ENCODE measurements around the gene PCDHGB1.
"Not testable (repeated sequence)": the region's sequence is repeated elsewhere in the genome, so short reads cannot be mapped to it uniquely, and the experiment has no call there.

The PCDHGB1 gene

DNA sequence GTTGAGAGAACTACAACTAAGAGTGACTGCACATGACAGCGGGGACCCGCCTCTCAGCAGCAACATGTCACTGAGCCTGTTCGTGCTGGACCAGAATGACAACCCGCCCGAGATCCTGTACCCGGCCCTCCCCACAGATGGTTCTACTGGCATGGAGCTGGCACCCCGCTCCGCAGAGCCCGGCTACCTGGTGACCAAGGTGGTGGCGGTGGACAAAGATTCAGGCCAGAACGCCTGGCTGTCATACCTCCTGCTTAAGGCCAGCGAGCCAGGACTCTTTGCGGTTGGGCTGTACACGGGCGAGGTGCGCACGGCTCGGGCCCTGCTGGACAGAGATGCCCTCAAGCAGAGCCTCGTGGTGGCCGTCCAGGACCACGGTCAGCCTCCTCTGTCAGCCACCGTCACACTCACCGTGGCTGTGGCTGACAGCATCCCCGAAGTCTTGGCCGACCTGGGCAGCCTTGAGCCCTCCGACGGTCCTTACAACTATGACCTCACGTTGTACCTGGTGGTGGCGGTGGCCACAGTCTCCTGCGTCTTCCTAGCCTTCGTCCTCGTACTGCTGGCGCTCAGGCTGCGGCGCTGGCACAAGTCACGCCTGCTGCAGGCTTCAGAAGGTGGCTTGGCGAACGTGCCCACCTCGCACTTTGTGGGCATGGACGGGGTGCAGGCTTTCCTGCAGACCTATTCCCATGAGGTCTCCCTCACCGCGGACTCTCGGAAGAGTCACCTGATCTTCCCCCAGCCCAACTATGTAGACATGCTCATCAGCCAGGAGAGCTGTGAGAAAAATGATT lies 34.8 kb downstream of the PCDHGB1 start:
- no peak for DNase-seq

DNA sequence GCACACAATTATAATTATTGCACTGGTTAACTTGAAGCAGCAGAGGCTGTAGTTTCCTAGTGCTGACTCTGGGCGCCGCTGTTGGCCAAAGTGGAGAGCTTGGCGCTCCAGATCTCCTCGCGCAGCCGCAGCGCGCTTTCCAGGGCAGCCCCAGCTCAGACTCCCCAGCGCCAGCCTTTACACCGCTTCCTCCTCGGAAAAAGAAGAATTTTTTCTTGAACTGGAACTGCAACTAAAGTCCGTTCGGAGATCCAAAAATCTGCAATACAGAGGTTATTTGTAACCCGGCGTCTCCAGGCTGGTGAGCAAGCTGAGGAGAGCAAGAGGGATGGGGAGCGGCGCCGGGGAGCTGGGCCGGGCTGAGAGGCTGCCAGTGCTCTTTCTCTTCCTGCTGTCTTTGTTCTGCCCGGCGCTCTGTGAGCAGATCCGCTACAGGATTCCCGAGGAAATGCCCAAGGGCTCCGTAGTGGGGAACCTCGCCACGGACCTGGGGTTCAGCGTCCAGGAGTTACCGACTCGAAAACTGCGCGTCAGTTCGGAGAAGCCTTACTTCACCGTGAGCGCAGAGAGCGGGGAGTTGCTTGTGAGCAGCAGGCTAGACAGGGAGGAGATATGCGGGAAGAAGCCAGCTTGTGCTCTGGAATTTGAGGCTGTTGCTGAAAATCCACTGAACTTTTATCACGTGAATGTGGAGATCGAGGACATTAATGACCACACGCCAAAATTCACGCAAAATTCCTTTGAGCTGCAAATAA lies 37.8 kb downstream of the PCDHGB1 start, which contains the start of gene PCDHGB4:
Gene PCDHGB4 (plus strand): TSS at position 142 of the 755 bp plus-strand sequence. CDS start 187 bp downstream, at position 329.
- DNase-seq, result not testable (repeated sequence)

DNA sequence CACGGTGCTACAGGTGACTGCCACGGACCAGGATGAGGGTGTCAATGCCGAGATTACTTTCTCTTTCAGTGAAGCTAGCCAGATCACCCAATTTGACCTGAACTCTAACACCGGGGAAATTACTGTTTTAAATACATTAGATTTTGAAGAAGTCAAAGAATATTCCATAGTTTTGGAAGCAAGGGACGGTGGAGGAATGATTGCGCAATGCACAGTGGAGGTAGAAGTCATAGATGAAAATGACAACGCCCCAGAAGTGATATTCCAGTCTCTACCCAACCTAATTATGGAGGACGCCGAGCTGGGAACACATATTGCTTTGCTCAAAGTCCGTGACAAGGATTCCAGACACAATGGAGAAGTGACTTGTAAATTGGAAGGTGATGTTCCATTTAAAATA lies 38.8 kb downstream of the PCDHGB1 start:
- DNase-seq, result no peak

DNA sequence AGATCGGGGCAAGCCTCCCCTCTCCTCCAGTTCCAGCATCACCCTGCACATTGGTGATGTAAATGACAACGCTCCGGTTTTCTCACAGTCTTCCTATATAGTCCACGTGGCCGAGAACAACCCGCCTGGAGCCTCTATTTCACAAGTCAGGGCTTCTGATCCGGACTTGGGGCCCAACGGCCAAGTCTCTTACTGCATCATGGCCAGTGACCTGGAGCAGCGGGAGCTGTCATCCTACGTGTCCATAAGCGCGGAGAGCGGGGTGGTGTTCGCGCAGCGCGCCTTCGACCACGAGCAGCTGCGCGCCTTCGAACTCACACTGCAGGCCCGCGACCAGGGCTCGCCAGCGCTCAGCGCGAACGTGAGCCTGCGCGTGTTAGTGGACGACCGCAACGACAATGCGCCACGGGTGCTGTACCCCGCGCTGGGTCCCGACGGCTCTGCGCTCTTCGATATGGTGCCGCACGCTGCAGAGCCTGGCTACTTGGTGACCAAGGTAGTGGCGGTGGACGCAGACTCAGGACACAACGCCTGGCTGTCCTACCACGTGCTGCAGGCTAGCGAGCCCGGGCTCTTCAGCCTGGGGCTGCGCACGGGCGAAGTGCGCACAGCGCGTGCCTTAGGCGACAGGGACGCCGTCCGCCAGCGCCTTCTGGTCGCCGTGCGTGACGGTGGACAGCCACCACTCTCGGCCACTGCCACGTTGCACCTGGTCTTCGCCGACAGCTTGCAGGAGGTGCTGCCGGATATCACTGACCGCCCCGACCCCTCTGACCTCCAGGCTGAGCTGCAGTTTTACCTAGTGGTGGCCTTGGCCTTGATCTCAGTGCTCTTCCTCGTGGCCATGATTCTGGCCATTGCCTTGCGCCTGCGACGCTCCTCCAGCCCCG lies 39.5 kb downstream of the PCDHGB1 start:
- no peak for DNase-seq

DNA sequence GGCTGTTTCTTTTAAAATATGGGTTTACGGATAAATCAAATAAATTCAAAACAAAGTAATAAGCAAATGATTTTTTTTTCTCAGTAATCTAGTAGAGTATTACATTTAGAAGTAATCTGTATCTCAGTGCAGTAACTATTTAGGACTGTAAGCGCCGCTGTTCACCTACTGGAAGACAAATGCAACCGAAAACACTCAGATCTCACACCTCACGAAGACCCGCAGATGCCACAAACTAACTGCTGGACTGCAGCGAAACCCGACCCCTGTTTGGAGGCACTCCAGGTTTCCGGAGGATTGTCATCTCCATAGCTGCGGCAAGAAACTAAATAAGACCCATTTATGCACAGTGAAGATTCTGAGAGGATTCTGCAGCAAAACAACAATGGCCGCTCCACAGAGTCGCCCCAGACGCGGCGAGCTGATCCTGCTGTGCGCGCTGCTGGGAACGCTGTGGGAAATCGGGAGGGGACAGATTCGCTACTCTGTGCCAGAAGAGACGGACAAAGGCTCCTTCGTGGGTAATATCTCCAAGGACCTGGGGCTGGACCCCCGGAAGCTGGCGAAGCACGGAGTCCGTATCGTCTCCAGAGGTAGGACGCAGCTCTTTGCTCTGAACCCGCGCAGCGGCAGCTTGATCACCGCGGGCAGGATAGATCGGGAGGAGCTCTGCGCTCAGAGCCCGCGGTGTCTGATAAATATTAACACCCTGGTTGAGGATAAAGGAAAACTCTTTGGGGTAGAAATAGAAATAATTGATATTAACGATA lies 42.7 kb downstream of the PCDHGB1 start, which contains the start of gene PCDHGA8:
Gene PCDHGA8 (plus strand): TSS at position 205 of the 770 bp plus-strand sequence. CDS start 181 bp downstream, at position 386.
- no peak for DNase-seq

DNA sequence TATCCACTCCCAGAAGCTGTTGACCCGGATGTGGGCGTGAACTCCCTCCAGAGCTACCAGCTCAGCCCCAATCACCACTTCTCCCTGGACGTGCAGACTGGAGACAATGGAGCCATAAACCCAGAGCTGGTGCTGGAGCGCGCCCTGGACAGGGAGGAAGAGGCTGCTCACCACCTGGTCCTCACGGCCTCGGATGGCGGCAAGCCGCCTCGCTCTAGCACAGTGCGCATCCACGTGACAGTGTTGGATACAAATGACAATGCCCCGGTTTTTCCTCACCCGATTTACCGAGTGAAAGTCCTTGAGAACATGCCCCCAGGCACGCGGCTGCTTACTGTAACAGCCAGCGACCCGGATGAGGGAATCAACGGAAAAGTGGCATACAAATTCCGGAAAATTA lies 43.4 kb downstream of the PCDHGB1 start:
- DNase-seq, result no peak

DNA sequence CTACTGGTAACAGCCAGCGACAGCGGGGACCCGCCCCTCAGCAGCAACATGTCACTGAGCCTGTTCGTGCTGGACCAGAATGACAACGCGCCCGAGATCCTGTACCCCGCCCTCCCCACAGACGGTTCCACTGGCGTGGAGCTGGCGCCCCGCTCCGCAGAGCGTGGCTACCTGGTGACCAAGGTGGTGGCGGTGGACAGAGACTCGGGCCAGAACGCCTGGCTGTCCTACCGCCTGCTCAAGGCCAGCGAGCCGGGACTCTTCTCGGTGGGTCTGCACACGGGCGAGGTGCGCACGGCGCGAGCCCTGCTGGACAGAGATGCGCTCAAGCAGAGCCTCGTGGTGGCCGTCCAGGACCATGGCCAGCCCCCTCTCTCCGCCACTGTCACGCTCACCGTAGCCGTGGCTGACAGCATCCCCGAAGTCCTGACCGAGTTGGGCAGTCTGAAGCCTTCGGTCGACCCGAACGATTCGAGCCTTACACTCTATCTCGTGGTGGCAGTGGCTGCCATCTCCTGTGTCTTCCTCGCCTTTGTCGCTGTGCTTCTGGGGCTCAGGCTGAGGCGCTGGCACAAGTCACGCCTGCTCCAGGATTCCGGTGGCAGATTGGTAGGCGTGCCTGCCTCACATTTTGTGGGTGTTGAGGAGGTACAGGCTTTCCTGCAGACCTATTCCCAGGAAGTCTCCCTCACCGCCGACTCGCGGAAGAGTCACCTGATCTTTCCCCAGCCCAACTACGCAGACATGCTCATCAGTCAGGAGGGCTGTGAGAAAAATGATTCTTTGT lies 44.7 kb downstream of the PCDHGB1 start:
- DNase-seq, result not testable (repeated sequence)

DNA sequence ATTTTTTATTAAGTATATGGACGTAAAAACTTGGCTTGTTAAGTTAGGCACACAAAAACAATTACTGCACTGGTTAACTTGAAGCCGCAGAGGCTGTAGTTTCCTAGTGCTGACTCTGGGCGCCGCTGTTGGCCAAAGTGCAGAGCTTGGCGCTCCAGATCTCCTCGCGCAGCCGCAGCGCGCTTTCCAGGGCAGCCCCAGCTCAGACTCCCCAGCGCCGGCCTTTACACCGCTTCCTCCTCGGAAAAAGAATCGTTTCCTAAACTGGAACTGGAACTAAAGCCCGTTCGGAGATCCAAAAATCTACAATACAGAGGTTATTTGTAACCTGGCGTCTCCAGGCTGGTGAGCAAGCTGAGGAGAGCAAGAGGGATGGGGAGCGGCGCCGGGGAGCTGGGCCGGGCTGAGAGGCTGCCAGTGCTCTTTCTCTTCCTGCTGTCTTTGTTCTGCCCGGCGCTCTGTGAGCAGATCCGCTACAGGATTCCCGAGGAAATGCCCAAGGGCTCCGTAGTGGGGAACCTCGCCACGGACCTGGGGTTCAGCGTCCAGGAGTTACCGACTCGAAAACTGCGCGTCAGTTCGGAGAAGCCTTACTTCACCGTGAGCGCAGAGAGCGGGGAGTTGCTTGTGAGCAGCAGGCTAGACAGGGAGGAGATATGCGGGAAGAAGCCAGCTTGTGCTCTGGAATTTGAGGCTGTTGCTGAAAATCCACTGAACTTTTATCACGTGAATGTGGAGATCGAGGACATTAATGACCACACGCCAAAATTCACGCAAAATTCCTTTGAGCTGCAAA lies 48.1 kb downstream of the PCDHGB1 start, which contains the start of gene PCDHGB5:
Gene PCDHGB5 (plus strand): TSS at position 192 of the 796 bp plus-strand sequence. CDS start 181 bp downstream, at position 373.
- DNase-seq, result not testable (repeated sequence)

DNA sequence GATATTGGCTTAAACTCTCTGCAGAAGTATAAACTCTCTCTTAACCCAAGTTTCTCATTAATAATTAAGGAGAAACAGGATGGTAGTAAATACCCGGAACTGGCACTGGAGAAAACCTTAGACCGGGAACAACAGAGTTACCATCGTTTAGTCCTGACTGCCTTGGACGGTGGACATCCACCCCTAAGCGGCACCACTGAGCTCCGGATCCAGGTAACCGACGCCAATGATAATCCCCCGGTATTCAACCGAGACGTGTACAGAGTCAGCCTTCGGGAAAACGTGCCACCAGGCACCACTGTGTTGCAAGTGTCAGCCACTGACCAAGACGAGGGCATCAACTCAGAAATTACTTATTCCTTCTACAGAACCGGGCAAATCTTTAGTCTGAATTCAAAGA lies 48.7 kb downstream of the PCDHGB1 start:
- no peak for DNase-seq

DNA sequence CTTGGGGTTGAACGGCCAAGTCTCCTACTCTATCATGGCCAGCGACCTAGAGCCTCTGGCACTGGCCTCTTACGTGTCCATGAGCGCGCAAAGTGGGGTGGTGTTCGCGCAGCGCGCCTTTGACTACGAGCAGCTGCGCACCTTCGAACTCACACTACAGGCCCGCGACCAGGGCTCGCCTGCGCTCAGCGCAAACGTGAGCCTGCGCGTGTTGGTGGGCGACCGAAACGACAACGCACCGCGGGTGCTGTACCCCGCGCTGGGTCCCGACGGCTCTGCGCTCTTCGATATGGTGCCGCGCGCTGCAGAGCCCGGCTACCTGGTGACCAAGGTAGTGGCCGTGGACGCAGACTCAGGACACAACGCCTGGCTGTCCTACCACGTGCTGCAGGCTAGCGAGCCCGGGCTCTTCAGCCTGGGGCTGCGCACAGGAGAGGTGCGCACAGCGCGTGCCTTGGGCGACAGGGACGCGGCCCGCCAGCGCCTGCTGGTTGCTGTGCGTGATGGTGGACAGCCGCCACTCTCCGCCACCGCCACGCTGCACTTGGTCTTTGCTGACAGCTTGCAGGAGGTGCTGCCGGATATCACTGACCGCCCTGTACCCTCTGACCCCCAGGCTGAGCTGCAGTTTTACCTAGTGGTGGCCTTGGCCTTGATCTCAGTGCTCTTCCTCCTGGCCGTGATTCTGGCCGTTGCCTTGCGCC lies 49.8 kb downstream of the PCDHGB1 start:
- no peak for DNase-seq
